H9 (cell line): Measurements from ENCODE around the gene GPC6. TPM values are rescaled to one million over a fixed set of nuclear protein-coding genes. Genes with fewer than 3 reads are reported as not detected.

Source experiments
- DNase-seq: peaks from one replicate; pipeline ENCODE4 v3.0.0-alpha.2; 2017
- H2AFZ ChIP-seq: one replicate; pipeline ENCODE4 v1.6.1; 2013; ENCODE audit warnings: mild to moderate bottlenecking, low read length, control low read depth, moderate library complexity
- H2AK5ac ChIP-seq: 2 replicates; pipeline ENCODE4 v1.6.1; 2013; ENCODE audit warnings: low read length, control low read depth, mixed read lengths; ENCODE audit not compliant: insufficient read length
- H2BK120ac ChIP-seq: one replicate; pipeline ENCODE4 v1.6.1; 2013; ENCODE audit warnings: low read depth, mild to moderate bottlenecking, low read length, control low read depth, inconsistent platforms; ENCODE audit not compliant: poor library complexity, severe bottlenecking
- H2BK12ac ChIP-seq: 2 replicates; pipeline ENCODE4 v1.6.1; 2013; ENCODE audit warnings: low read length, control low read depth, mixed read lengths, low read depth; ENCODE audit not compliant: insufficient read length
- H2BK15ac ChIP-seq: 2 replicates; pipeline ENCODE4 v1.6.1; 2013; ENCODE audit warnings: low read depth, low read length, control low read depth
- H2BK20ac ChIP-seq: one replicate; pipeline ENCODE4 v1.6.1; 2013; ENCODE audit warnings: low read depth, mild to moderate bottlenecking, low read length, control low read depth, inconsistent platforms; ENCODE audit not compliant: poor library complexity, severe bottlenecking
- H2BK5ac ChIP-seq: 2 replicates; pipeline ENCODE4 v1.6.1; 2013; ENCODE audit warnings: low read length, control low read depth, mixed read lengths; ENCODE audit not compliant: insufficient read length
- H3K14ac ChIP-seq: 2 replicates; pipeline ENCODE4 v1.6.1; 2013; ENCODE audit warnings: low read length, control low read depth; ENCODE audit not compliant: insufficient read depth
- H3K18ac ChIP-seq: 2 replicates; pipeline ENCODE4 v1.6.1; 2013; ENCODE audit warnings: low read depth, mild to moderate bottlenecking, mixed read lengths, low read length, control low read depth; ENCODE audit not compliant: insufficient read length
- H3K23ac ChIP-seq: 2 replicates; pipeline ENCODE4 v1.6.1; 2013; ENCODE audit warnings: low read length, control low read depth, mixed read lengths, low read depth; ENCODE audit not compliant: insufficient read length
- H3K23me2 ChIP-seq: 2 replicates; pipeline ENCODE4 v1.6.1; 2013; ENCODE audit warnings: low read depth, mild to moderate bottlenecking, mixed read lengths, low read length, control low read depth; ENCODE audit not compliant: insufficient read length, poor library complexity, severe bottlenecking
- H3K27ac ChIP-seq: 2 replicates; pipeline ENCODE4 v1.5.1; 2013; ENCODE audit warnings: low read length, control low read depth, mixed read lengths, low read depth; ENCODE audit not compliant: insufficient read length
- H3K27me3 ChIP-seq: 2 replicates; pipeline ENCODE4 v1.6.1; 2013; ENCODE audit warnings: low read length, control low read depth, inconsistent platforms; ENCODE audit not compliant: insufficient read depth
- H3K4ac ChIP-seq: 2 replicates; pipeline ENCODE4 v1.6.1; 2013; ENCODE audit warnings: low read depth, mild to moderate bottlenecking, control low read depth, inconsistent platforms, low read length, moderate library complexity
- H3K4me1 ChIP-seq: 2 replicates; pipeline ENCODE4 v1.6.1; 2013; ENCODE audit warnings: low read length, control low read depth, inconsistent platforms; ENCODE audit not compliant: insufficient read depth
- H3K4me2 ChIP-seq: 2 replicates; pipeline ENCODE4 v1.6.1; 2013; ENCODE audit warnings: low read length, control low read depth, mixed read lengths; ENCODE audit not compliant: insufficient read length, insufficient read depth
- H3K56ac ChIP-seq: 2 replicates; pipeline ENCODE4 v1.6.1; 2013; ENCODE audit warnings: low read depth, mild to moderate bottlenecking, mixed read lengths, low read length, control low read depth; ENCODE audit not compliant: insufficient read length
- H3K79me1 ChIP-seq: 2 replicates; pipeline ENCODE4 v1.6.1; 2013; ENCODE audit warnings: low read depth, mild to moderate bottlenecking, moderate library complexity, low read length, control low read depth, inconsistent platforms; ENCODE audit not compliant: insufficient read depth, poor library complexity, severe bottlenecking
- H3K79me2 ChIP-seq: 2 replicates; pipeline ENCODE4 v1.6.1; 2013; ENCODE audit warnings: low read length, control low read depth, inconsistent platforms; ENCODE audit not compliant: insufficient read depth
- H3K9ac ChIP-seq: 2 replicates; pipeline ENCODE4 v1.6.1; 2013; ENCODE audit warnings: low read length, control low read depth, mixed read lengths; ENCODE audit not compliant: insufficient read length; ENCODE audit errors: extremely low read depth
- H3K9me3 ChIP-seq: one replicate; pipeline ENCODE4 v1.6.1; 2013; ENCODE audit warnings: low read depth, low read length, inconsistent platforms; ENCODE audit not compliant: control insufficient read depth
- H3T11ph ChIP-seq: one replicate; pipeline ENCODE4 v1.6.1; 2013; ENCODE audit warnings: mild to moderate bottlenecking, low read length, control low read depth, inconsistent platforms
- H4K20me1 ChIP-seq: one replicate; pipeline ENCODE4 v1.6.1; 2013; ENCODE audit not compliant: control insufficient read depth, insufficient read length, insufficient read depth
- H4K5ac ChIP-seq: 2 replicates; pipeline ENCODE4 v1.6.1; 2013; ENCODE audit warnings: low read depth, mild to moderate bottlenecking, mixed read lengths, low read length, control low read depth; ENCODE audit not compliant: insufficient read length
- H4K8ac ChIP-seq: replicated peaks from 2 replicates; pipeline ENCODE4 v1.6.1; 2013; ENCODE audit warnings: low read length, control low read depth, mixed read lengths, low read depth; ENCODE audit not compliant: insufficient read length
- H4K91ac ChIP-seq: 2 replicates; pipeline ENCODE4 v1.6.1; 2013; ENCODE audit warnings: low read depth, mild to moderate bottlenecking, moderate library complexity, mixed read lengths, low read length, control low read depth; ENCODE audit not compliant: insufficient read length
- H3K27ac Mint-ChIP-seq, 3 experiments: 2 replicates in 2 of 3; 3 replicates in 1 of 3; pipeline ENCODE4 v1.8.0; 2020 to 2021; ENCODE audit warnings: mixed read lengths in 3 of 3, mild to moderate bottlenecking in 1 of 3, moderate library complexity in 1 of 3
- H3K27me3 Mint-ChIP-seq: 2 replicates; pipeline ENCODE4 v1.8.0; 2021; ENCODE audit warnings: low read depth, mild to moderate bottlenecking, moderate library complexity, mixed read lengths
- H3K36me3 Mint-ChIP-seq, 3 experiments: 2 replicates in 2 of 3; 3 replicates in 1 of 3; pipeline ENCODE4 v1.8.0; 2020 to 2021; ENCODE audit warnings: low read depth in 3 of 3, mixed read lengths in 3 of 3; ENCODE audit not compliant: insufficient read depth in 1 of 3
- H3K4me1 Mint-ChIP-seq, 2 experiments: 2 replicates each; pipeline ENCODE4 v1.8.0; 2020; ENCODE audit warnings: mixed read lengths in 2 of 2
- H3K4me3 Mint-ChIP-seq, 2 experiments: 2 replicates in 1 of 2; 3 replicates in 1 of 2; pipeline ENCODE4 v1.8.0; 2020 to 2021; ENCODE audit warnings: mild to moderate bottlenecking in 2 of 2, mixed read lengths in 2 of 2, moderate library complexity in 1 of 2
- H3K9me3 Mint-ChIP-seq, 2 experiments: 2 replicates in 1 of 2; 3 replicates in 1 of 2; pipeline ENCODE4 v1.8.0; 2020; ENCODE audit warnings: mild to moderate bottlenecking in 2 of 2, mixed read lengths in 2 of 2, moderate library complexity in 1 of 2
- WGBS: extraction: QIAGEN DNeasy Blood & Tissue Kit; methylation state at CpG from one replicate; pipeline ENCODE4 v1.1.7; 2013; ENCODE audit warnings: missing lambda C conversion rate, low lambda C conversion rate, mixed read lengths; ENCODE audit not compliant: insufficient read length; ENCODE audit errors: extremely low coverage; 5-methylcytosine and 5-hydroxymethylcytosine counted together
- total RNA-seq: library from RNA; stranded (reverse); gene quantifications from 2 replicates; pipeline ENCODE4 v1.2.1, GENCODE V29; 2021
- TF ChIP-seq, protein P1 (sequence below): fragments of 200-600 bp; sonication (generic); conservative IDR thresholded peaks from 3 replicates; pipeline ENCODE4 v1.8.0; 2021; ENCODE audit warnings: antibody characterized with exemption, mild to moderate bottlenecking

The GPC6 gene
- total RNA-seq, 1 experiment from 2014 or later = 15.6 TPM

DNA sequence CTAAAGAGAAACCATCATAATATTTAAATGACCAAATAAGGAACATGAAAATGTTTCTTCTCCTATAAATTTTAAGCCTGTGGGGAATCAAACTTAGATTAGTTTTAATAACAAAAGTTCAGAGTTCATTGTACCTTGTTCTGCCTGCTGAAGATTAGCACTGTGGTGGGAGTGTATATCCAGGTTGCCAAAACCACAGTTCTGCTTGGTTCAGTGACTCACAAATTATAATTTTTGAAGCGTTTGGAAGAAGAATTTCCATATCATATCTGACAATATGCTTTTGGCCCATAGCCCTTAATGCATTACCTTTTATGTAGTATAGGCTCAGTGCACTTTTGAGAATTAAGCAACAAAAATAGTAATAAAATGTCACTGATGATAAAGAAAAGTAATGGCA is 545.2 kb downstream of the GPC6 start:
- Histone ChIP-seq H3K4me1 (no peaks in the 10 kb centered on the region), H3K27me3 (no peaks in the 10 kb centered on the region), H4K91ac (no peak overlapping the region), H2AFZ (no peak overlapping the region), H4K5ac (no peak overlapping the region), H2BK5ac (no peak overlapping the region), H3K9ac (no peak overlapping the region), H4K8ac (no peak overlapping the region), H3K79me2 (no peaks in the 10 kb centered on the region), H3K14ac (no peak overlapping the region), H3K56ac (no peak overlapping the region), H3K4me2 (no peak overlapping the region), H2BK15ac (no peak overlapping the region), H3K23ac (no peak overlapping the region), H2BK20ac (no peak overlapping the region), H3K23me2 (no peaks in the 10 kb centered on the region), H3T11ph (no peak overlapping the region), H3K18ac (no peak overlapping the region), H3K4ac (no peak overlapping the region), H3K9me3 (no peaks in the 10 kb centered on the region), H3K27ac (no peak overlapping the region), H4K20me1 (no peaks in the 10 kb centered on the region), H2AK5ac (no peak overlapping the region), H3K79me1 (no peaks in the 10 kb centered on the region), H2BK12ac (no peak overlapping the region), H2BK120ac (no peak overlapping the region)
- H3K27me3 Mint-ChIP-seq = no peaks in the 10 kb centered on the region
- H3K27ac Mint-ChIP-seq = no peak overlapping the region
- no peak for DNase-seq
- H3K4me3 Mint-ChIP-seq = no peak overlapping the region
- H3K36me3 Mint-ChIP-seq = no peaks in the 10 kb centered on the region
- H3K9me3 Mint-ChIP-seq = no peaks in the 10 kb centered on the region
- TF ChIP-seq, protein P1, sequence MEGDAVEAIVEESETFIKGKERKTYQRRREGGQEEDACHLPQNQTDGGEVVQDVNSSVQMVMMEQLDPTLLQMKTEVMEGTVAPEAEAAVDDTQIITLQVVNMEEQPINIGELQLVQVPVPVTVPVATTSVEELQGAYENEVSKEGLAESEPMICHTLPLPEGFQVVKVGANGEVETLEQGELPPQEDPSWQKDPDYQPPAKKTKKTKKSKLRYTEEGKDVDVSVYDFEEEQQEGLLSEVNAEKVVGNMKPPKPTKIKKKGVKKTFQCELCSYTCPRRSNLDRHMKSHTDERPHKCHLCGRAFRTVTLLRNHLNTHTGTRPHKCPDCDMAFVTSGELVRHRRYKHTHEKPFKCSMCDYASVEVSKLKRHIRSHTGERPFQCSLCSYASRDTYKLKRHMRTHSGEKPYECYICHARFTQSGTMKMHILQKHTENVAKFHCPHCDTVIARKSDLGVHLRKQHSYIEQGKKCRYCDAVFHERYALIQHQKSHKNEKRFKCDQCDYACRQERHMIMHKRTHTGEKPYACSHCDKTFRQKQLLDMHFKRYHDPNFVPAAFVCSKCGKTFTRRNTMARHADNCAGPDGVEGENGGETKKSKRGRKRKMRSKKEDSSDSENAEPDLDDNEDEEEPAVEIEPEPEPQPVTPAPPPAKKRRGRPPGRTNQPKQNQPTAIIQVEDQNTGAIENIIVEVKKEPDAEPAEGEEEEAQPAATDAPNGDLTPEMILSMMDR = no peak
- H3K4me1 Mint-ChIP-seq = peaks cover 21% of the 10 kb centered on the region in 2 experiments
- no CpG with 5 or more reads among the region's 1 CpG for WGBS
